ENCODE data around the gene RNF115. TPM values are rescaled to one million over a fixed set of nuclear protein-coding genes. Genes with fewer than 3 reads are reported as not detected.

The RNF115 gene
- total and polyA plus RNA-seq, 2 of the 8 experiments (the other 6 are each of a cell fraction or from before 2014, with no cell fraction given), result 4.7 to 10.8 TPM

GRCh38 chr1:145757420-145757819 lies 66.5 kb downstream of the RNF115 start:
- Histone ChIP-seq H3K4me2 (ENCODE audit: insufficient read depth in 1 of 2, low read depth in 2 of 2, low read length in 2 of 2) (no peak overlapping the region), H3K23me2 (ENCODE audit: low read depth, low read length) (no peaks in the 10 kb centered on the region), H2AFZ (ENCODE audit: low read length) (no peak overlapping the region), H3K56ac (replicated peaks; ENCODE audit: insufficient read length, low read depth, low read length) (no peak overlapping the region), H3K36me3 (ENCODE audit: control insufficient read depth in 2 of 4, insufficient read depth in 4 of 4, low read length in 3 of 4) (peaks cover 0 to 12% (median 3%) of the 10 kb centered on the region in 4 experiments; a peak in 3 of 8 replicates), H2AK5ac (ENCODE audit: low read depth, low read length) (no peak overlapping the region), H4K20me1 (replicated peaks in 1 of 2; ENCODE audit: control insufficient read depth in 1 of 2, insufficient read depth in 2 of 2, low read length in 2 of 2) (no peaks in the 10 kb centered on the region), H3K27me3 (replicated peaks in 1 of 4; ENCODE audit: control insufficient read depth in 3 of 4, extremely low read depth in 1 of 4, insufficient read depth in 3 of 4, low read length in 3 of 4) (no peaks in the 10 kb centered on the region), H3K9ac (replicated peaks in 1 of 4; ENCODE audit: extremely low read depth in 1 of 4, low read depth in 3 of 4, low read length in 3 of 4) (no peak overlapping the region), H2BK15ac (ENCODE audit: low read length) (no peak overlapping the region), H4K91ac (replicated peaks; ENCODE audit: insufficient read length, low read length) (no peak overlapping the region), H3K18ac (ENCODE audit: extremely low read depth, low read length) (no peak overlapping the region), H4K5ac (ENCODE audit: insufficient read length, low read depth, low read length) (no peak overlapping the region), H3K27ac (ENCODE audit: low read depth, low read length) (no peak overlapping the region), H2BK12ac (ENCODE audit: low read depth, low read length) (no peak overlapping the region), H3K14ac (ENCODE audit: insufficient read length) (no peak overlapping the region), H3K23ac (ENCODE audit: insufficient read length) (no peak overlapping the region), H2BK5ac (ENCODE audit: low read depth, low read length) (no peak overlapping the region), H4K8ac (ENCODE audit: extremely low read depth, insufficient read depth, low read length) (no peak overlapping the region), H3K4ac (replicated peaks; ENCODE audit: insufficient read length, low read depth, low read length) (no peak overlapping the region), H3K9me3 (ENCODE audit: insufficient read depth in 2 of 2, low read depth in 1 of 2, low read length in 1 of 2) (peaks cover 5 to 20% of the 10 kb centered on the region in 2 experiments; a peak in 2 of 4 replicates), H3K79me1 (ENCODE audit: low read depth, low read length) (no peaks in the 10 kb centered on the region), H2BK120ac (replicated peaks; ENCODE audit: low read depth, low read length) (no peak overlapping the region), H3K4me1 (replicated peaks in 1 of 4; ENCODE audit: control insufficient read depth in 3 of 4, insufficient read depth in 4 of 4, low read length in 3 of 4) (no peaks in the 10 kb centered on the region), H2BK20ac (ENCODE audit: low read length) (no peak overlapping the region), H3K4me3 (ENCODE audit: extremely low read depth in 1 of 4, insufficient read depth in 2 of 4, low read depth in 3 of 4, low read length in 4 of 4) (no peak overlapping the region), H3K79me2 (ENCODE audit: control insufficient read depth in 1 of 2, insufficient read depth in 2 of 2, low read length in 2 of 2) (no peaks in the 10 kb centered on the region)
- no peak for FAIRE-seq
- ChIA-PET CTCF (ENCODE audit: partially characterized antibody) (no interaction called here), POLR2A (ENCODE audit: partially characterized antibody) (interaction anchor here (0.6 kb wide), 1 partner anchor 173 kb away, joined by 3 read pairs; no protein-coding TSS in a partner anchor)
- no peak for DNase-seq (ENCODE audit: low read depth in 1 of 2, low spot score in 2 of 2)
- WGBS, 2 experiments (ENCODE audit: extremely low coverage in 1 of 2, insufficient coverage in 1 of 2, insufficient read length in 1 of 2, insufficient replicate concordance in 2 of 2, low coverage in 1 of 2, low lambda C conversion rate in 2 of 2, missing lambda C conversion rate in 1 of 2), result 87% methylated on average over 2 of the region's 2 CpGs; no CpG with 5 or more reads in 1 of the 2 experiments
- TF ChIP-seq GABPA (IDR thresholded peaks at IDR 0.05; ENCODE audit: borderline replicate concordance, insufficient read depth, low read length) (no peak), KDM4A (IDR thresholded peaks at IDR 0.05; ENCODE audit: low read depth, low read length, severe bottlenecking) (no peak), TAF7 (optimal IDR thresholded peaks at IDR 0.05; ENCODE audit: borderline replicate concordance, low read depth, low read length) (no peak), NANOG (IDR thresholded peaks at IDR 0.05; ENCODE audit: insufficient read depth, low read depth, low read length, poor library complexity, severe bottlenecking) (no peak), CBX8 (IDR thresholded peaks at IDR 0.05; ENCODE audit: borderline replicate concordance, low read depth, low read length) (no peak), BACH1 (IDR thresholded peaks at IDR 0.05; ENCODE audit: low read length) (no peak), CHD1 (IDR thresholded peaks at IDR 0.05; ENCODE audit: low read depth, low read length) (no peak), CBX5 (IDR thresholded peaks at IDR 0.05; ENCODE audit: low read depth, low read length) (no peak), TCF12 (IDR thresholded peaks at IDR 0.05; ENCODE audit: low read depth, low read length) (no peak), NRF1 (IDR thresholded peaks at IDR 0.05; ENCODE audit: low read depth, low read length) (no peak), CTBP2 (IDR thresholded peaks at IDR 0.05; ENCODE audit: borderline replicate concordance, insufficient read depth, insufficient read length, low read length) (no peak), SP1 (IDR thresholded peaks at IDR 0.05; ENCODE audit: low read depth, low read length) (no peak), RBBP5 (IDR thresholded peaks at IDR 0.05; ENCODE audit: borderline replicate concordance, low read depth, low read length) (no peak), HDAC6 (IDR thresholded peaks at IDR 0.05; ENCODE audit: low read depth, low read length) (no peak)
- TF ChIP-seq, protein P1, sequence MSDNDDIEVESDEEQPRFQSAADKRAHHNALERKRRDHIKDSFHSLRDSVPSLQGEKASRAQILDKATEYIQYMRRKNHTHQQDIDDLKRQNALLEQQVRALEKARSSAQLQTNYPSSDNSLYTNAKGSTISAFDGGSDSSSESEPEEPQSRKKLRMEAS (IDR thresholded peaks at IDR 0.05), result no peak

All from H1 (cell line).